Measurements from ENCODE around the gene SGCD.

The SGCD gene

GRCh38 chr5:156363861-156364260 lies 36.9 kb downstream of the SGCD start:
- DNase-seq = no peak

GRCh38 chr5:156366521-156366920 lies 39.6 kb downstream of the SGCD start:
- DNase-seq = no peak

- no peak for DNase-seq
These were observed 40.6 kb downstream of the SGCD start for GRCh38 chr5:156367597-156367996.

GRCh38 chr5:156375895-156376495 lies 49.0 kb downstream of the SGCD start:
- no peak for DNase-seq

GRCh38 chr5:156376751-156377150 lies 49.8 kb downstream of the SGCD start:
- DNase-seq = no peak

GRCh38 chr5:156378159-156378558 lies 51.2 kb downstream of the SGCD start:
- DNase-seq = no peak

- no peak for DNase-seq
These were observed 52.2 kb downstream of the SGCD start for GRCh38 chr5:156379206-156379605.

- DNase-seq = no peak
These were observed 53.9 kb downstream of the SGCD start for GRCh38 chr5:156380848-156381247.

GRCh38 chr5:156383510-156384265 lies 56.7 kb downstream of the SGCD start:
- no peak for DNase-seq

GRCh38 chr5:156385416-156385815 lies 58.5 kb downstream of the SGCD start:
- DNase-seq = no peak

- DNase-seq = no peak
These were observed 60.0 kb downstream of the SGCD start for GRCh38 chr5:156386976-156387375.

GRCh38 chr5:156387391-156387790 lies 60.4 kb downstream of the SGCD start:
- no peak for DNase-seq

- no peak for DNase-seq
These were observed 61.3 kb downstream of the SGCD start for GRCh38 chr5:156388233-156388632.

- DNase-seq = no peak
These were observed 64.2 kb downstream of the SGCD start for GRCh38 chr5:156391139-156391538.

- DNase-seq = no peak
These were observed 67.0 kb downstream of the SGCD start for GRCh38 chr5:156393980-156394379.

- no peak for DNase-seq
These were observed 67.8 kb downstream of the SGCD start for GRCh38 chr5:156394642-156395305.

GRCh38 chr5:156395306-156395675 lies 68.3 kb downstream of the SGCD start:
- DNase-seq = no peak

- no peak for DNase-seq
These were observed 69.3 kb downstream of the SGCD start for GRCh38 chr5:156396063-156396829.

GRCh38 chr5:156396830-156397081 lies 69.8 kb downstream of the SGCD start:
- DNase-seq = no peak

GRCh38 chr5:156399323-156399722 lies 72.4 kb downstream of the SGCD start:
- no peak for DNase-seq

- no peak for DNase-seq
These were observed 73.4 kb downstream of the SGCD start for GRCh38 chr5:156400231-156400986.

GRCh38 chr5:156401804-156402203 lies 74.8 kb downstream of the SGCD start:
- no peak for DNase-seq

- no peak for DNase-seq
These were observed 75.5 kb downstream of the SGCD start for GRCh38 chr5:156402387-156402921.
